Tibial nerve (tissue), 4 donors: ENCODE measurements around the gene PTGIR. TPM values are rescaled to one million over a fixed set of nuclear protein-coding genes. Genes with fewer than 3 reads are reported as not detected.

Experiments
- DNase-seq, 2 donors: peaks; one replicate each; pipeline ENCODE4 v3.0.0-alpha.2; 2019; ENCODE audit warnings: low spot score in 2 of 2
- H3K27ac ChIP-seq, 4 donors: fragments of 200-600 bp; sonication (generic) in 3 of 4; one replicate each; pipeline ENCODE4 v1.5.1; 2017 to 2019; ENCODE audit warnings: mild to moderate bottlenecking in 1 of 4
- H3K27me3 ChIP-seq, 2 donors: fragments of 200-600 bp; sonication (generic) in 1 of 2; one replicate each; pipeline versions ENCODE4 v1.5.1 to v1.6.0; 2017 to 2019
- H3K36me3 ChIP-seq, 3 donors: fragments of 200-600 bp; sonication (generic); one replicate each; pipeline ENCODE4 v1.5.1; 2018 to 2019
- H3K4me1 ChIP-seq, 4 donors: fragments of 200-600 bp; sonication (generic) in 3 of 4; one replicate each; pipeline ENCODE4 v1.5.1; 2017 to 2019
- H3K4me3 ChIP-seq, 4 donors: fragments of 200-600 bp; sonication (generic) in 3 of 4; one replicate each; pipeline ENCODE4 v1.5.1; 2017 to 2019; ENCODE audit warnings: mild to moderate bottlenecking in 1 of 4, moderate library complexity in 1 of 4
- H3K9me3 ChIP-seq, 4 donors: fragments of 200-600 bp; sonication (generic) in 3 of 4; one replicate each; pipeline ENCODE4 v1.5.1; 2017 to 2019
- EP300 ChIP-seq, 2 donors: sonication (generic); formaldehyde crosslinking; IDR thresholded peaks; one replicate each; pipeline ENCODE4 v1.6.1; 2017; ENCODE audit warnings: antibody characterized with exemption in 2 of 2, mild to moderate bottlenecking in 1 of 2
- POLR2A ChIP-seq, 2 donors: fragments of 450-650 bp; IDR thresholded peaks; one replicate each; pipeline ENCODE4 v1.6.1; 2017; ENCODE audit warnings: antibody characterized with exemption in 2 of 2, mild to moderate bottlenecking in 2 of 2, moderate library complexity in 2 of 2
- WGBS, 2 donors: methylation state at CpG; one replicate each; pipeline ENCODE4 v1.1.5; 2018; 5-methylcytosine and 5-hydroxymethylcytosine counted together
- total RNA-seq, 4 donors: library from RNA; depleted of rRNA; stranded (reverse); fragments of >200 nt; gene quantifications; one replicate each; pipeline ENCODE4 v1.1.0, GENCODE V29; 2016
- TF ChIP-seq, protein P1 (sequence below), 5 experiments: fragments of 200-600 bp in 3 of 5; fragments of 450-650 bp in 2 of 5; sonication (generic) in 3 of 5; IDR thresholded peaks; one replicate each; pipeline ENCODE4 v1.5.1; 2016 to 2019; ENCODE audit warnings: antibody characterized with exemption in 5 of 5, mild to moderate bottlenecking in 3 of 5, moderate library complexity in 2 of 5

PTGIR gene
- total RNA-seq, 4 donors from 2014 or later = 3.1 to 43.2 (median 12.7) TPM

DNA sequence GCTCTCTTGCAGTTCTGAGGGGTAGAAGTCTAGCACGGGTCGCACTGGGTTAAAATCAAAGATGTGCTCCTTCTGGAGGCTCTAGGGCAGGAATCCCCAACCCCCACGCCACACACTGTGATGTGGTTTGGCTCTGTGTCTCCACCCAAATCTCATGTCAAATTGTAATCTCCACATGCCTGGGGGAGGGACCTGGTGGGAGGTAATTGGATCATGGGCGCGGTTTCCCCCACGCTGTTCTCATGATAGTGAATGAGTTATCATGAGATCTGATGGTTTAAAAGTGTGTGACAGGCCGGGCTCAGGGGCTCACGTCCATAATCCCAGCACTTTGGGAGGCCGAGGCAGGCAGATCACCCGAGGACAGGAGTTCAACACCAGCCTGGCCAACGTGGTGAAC is 50.4 kb downstream of the PTGIR start:
- DNase-seq = no peak
- H3K4me3 ChIP-seq = no peak overlapping the region
- TF ChIP-seq, protein P1, sequence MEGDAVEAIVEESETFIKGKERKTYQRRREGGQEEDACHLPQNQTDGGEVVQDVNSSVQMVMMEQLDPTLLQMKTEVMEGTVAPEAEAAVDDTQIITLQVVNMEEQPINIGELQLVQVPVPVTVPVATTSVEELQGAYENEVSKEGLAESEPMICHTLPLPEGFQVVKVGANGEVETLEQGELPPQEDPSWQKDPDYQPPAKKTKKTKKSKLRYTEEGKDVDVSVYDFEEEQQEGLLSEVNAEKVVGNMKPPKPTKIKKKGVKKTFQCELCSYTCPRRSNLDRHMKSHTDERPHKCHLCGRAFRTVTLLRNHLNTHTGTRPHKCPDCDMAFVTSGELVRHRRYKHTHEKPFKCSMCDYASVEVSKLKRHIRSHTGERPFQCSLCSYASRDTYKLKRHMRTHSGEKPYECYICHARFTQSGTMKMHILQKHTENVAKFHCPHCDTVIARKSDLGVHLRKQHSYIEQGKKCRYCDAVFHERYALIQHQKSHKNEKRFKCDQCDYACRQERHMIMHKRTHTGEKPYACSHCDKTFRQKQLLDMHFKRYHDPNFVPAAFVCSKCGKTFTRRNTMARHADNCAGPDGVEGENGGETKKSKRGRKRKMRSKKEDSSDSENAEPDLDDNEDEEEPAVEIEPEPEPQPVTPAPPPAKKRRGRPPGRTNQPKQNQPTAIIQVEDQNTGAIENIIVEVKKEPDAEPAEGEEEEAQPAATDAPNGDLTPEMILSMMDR (IDR thresholded peaks at IDR 0.05) = no peak
- TF ChIP-seq EP300 (IDR thresholded peaks at IDR 0.05) = no peak
- no peak for TF ChIP-seq POLR2A (IDR thresholded peaks at IDR 0.05)
- H3K9me3 ChIP-seq = no peaks in the 10 kb centered on the region
- 54 to 59% methylated on average over 11 of the region's 11 CpGs for WGBS, 2 donors
- no peaks in the 10 kb centered on the region for H3K4me1 ChIP-seq
- no peaks in the 10 kb centered on the region for H3K27me3 ChIP-seq
- H3K36me3 ChIP-seq = no peaks in the 10 kb centered on the region
- H3K27ac ChIP-seq = no peak overlapping the region

DNA sequence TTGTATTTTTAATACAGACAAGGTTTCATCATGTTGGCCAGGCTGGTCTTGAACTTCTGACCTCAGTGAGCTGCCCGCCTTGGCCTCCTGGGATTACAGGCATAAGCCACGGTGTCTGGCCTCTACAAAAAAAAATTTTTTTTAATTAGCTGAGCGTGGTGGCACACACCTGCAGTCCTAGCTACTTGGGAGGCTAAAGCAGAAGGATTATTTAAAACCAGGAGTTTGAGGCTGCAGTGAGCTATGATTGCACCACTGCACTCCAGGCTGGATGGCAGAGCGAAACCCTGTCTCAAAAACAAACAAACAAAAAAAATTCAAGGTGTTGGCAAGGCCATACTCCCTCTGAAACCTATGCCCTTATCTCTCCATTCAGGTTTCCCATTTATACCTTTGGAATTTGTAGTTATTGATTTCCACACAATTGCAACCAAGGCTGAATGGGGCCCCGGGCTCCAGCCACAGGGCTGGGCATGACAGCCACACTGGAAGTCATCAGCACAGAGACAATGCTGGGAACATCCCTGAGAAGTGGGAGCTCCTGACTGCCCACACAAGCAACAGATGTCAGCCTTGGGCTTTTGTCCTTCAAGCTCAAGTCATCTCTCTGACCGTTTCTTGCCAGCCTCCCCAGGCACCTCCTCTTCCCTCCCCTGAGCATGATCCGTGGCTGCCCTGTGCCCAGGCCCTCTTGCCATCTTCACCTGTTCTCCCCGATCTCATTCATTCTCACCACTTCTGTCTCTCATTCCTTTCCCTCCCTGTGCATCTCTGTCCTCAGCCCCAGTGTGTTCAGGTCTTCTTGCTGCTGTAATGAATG is 51.0 kb downstream of the PTGIR start:
- Histone ChIP-seq H3K27ac (no peak overlapping the region), H3K4me3 (no peak overlapping the region), H3K9me3 (peaks cover 0 to 3% (median 0%) of the 10 kb centered on the region in 4 donors), H3K4me1 (no peaks in the 10 kb centered on the region), H3K27me3 (no peaks in the 10 kb centered on the region), H3K36me3 (no peaks in the 10 kb centered on the region)
- WGBS, 2 donors = 74 to 81% methylated on average over 8 of the region's 8 CpGs
- no peak for TF ChIP-seq EP300 (IDR thresholded peaks at IDR 0.05)
- TF ChIP-seq, protein P1 (IDR thresholded peaks at IDR 0.05) = no peak
- no peak for TF ChIP-seq POLR2A (IDR thresholded peaks at IDR 0.05)
- DNase-seq = no peak

DNA sequence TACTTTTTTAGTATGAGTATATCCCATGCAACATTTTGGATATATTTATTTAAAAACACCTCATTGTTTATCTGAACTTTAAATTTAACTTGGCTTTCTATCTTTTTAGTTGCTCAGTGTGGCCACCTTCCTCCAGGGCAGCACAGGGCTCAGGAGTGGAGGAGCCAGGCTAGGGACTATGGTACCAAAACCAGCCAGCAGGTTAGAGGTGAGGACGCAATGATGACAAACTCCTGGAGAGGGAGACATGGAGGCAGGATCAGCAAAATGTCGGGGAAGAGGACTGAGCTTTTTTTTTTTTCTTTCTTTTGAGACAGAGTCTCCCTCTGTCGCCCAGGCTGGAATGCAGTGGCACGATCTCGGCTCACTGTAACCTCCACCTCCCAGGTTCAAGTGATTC is 53.4 kb downstream of the PTGIR start:
- peaks cover 0 to 3% (median 0%) of the 10 kb centered on the region in 3 donors for H3K36me3 ChIP-seq
- DNase-seq = no peak
- peaks cover 0 to 7% (median 0%) of the 10 kb centered on the region in 4 donors for H3K9me3 ChIP-seq
- no peaks in the 10 kb centered on the region for H3K27me3 ChIP-seq
- TF ChIP-seq, protein P1 (IDR thresholded peaks at IDR 0.05) = no peak
- no peak for TF ChIP-seq EP300 (IDR thresholded peaks at IDR 0.05)
- no peak for TF ChIP-seq POLR2A (IDR thresholded peaks at IDR 0.05)
- H3K4me3 ChIP-seq = no peak overlapping the region
- WGBS, 2 donors = 29 to 38% methylated on average over 5 of the region's 5 CpGs
- no peaks in the 10 kb centered on the region for H3K4me1 ChIP-seq
- no peak overlapping the region for H3K27ac ChIP-seq

Other genes starting within 250 kb of the PTGIR start
- 1 to 10 TPM; 2.8 to 7.3 (median 5.0) TPM for gene CCDC8, start 211.5 kb downstream of the PTGIR start, total RNA-seq
- gene PNMA8C, start 196.2 kb downstream of the PTGIR start, total RNA-seq = under 1 TPM in 1 of 4 donors, not detected in 3; 0.30 TPM
- gene PNMA8A, start 153.5 kb downstream of the PTGIR start, total RNA-seq = 1 to 10 TPM in 3 of 4 donors, under 1 TPM in 1; 0.90 to 7.4 (median 3.4) TPM
- gene PNMA8B, start 129.2 kb downstream of the PTGIR start, total RNA-seq = 1 to 10 TPM; 3.1 to 4.2 (median 3.7) TPM
- gene CALM3, start 23.8 kb downstream of the PTGIR start, total RNA-seq = 100 to 1,000 TPM; 123 to 167 (median 137) TPM
- gene GNG8, start 11.1 kb upstream of the PTGIR start, total RNA-seq = not detected
- 10 to 100 TPM in 1 of 4 donors, 1 to 10 TPM in 3; 7.1 to 11.7 (median 8.2) TPM for gene DACT3, start 36.1 kb upstream of the PTGIR start, total RNA-seq
- 10 to 100 TPM; 21.0 to 36.1 (median 30.2) TPM for gene PRKD2, start 92.0 kb upstream of the PTGIR start, total RNA-seq
- gene FKRP, start 121.0 kb upstream of the PTGIR start, total RNA-seq = 10 to 100 TPM; 15.7 to 20.4 (median 17.7) TPM
- 100 to 1,000 TPM in 1 of 4 donors, 10 to 100 TPM in 3; 77.4 to 127 (median 87.4) TPM for gene STRN4, start 121.4 kb upstream of the PTGIR start, total RNA-seq
- gene SLC1A5, start 163.5 kb upstream of the PTGIR start, total RNA-seq = 100 to 1,000 TPM in 1 of 4 donors, 10 to 100 TPM in 3; 76.8 to 107 (median 83.4) TPM
- 100 to 1,000 TPM in 1 of 4 donors, 10 to 100 TPM in 3; 32.1 to 108 (median 64.6) TPM for gene AP2S1, start 225.8 kb upstream of the PTGIR start, total RNA-seq
- 10 to 100 TPM; 43.3 to 50.3 (median 48.6) TPM for gene ARHGAP35, start 235.9 kb upstream of the PTGIR start, total RNA-seq